ENCODE measurements around the gene PAFAH1B1.

DNA sequence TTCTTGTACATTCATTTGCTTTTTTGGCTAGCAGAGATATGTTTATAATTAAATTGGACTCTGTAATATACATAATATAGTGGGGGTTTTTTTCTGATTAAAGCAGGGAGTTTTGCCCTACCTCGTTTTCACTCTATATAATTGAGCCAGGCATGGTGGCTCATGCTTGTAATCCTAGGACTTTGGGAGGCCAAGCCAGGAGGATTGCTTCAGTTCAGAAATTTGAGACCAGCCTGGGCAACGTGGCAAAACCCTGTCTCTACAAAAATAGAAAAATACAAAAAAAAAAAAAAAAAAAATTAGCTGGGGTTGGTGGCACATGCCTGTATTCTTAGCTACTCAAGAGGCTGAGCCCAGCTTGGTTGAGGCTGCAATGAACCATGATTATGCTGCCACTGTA lies 42.2 kb downstream of the PAFAH1B1 start:
- TF ChIP-seq, protein P1, sequence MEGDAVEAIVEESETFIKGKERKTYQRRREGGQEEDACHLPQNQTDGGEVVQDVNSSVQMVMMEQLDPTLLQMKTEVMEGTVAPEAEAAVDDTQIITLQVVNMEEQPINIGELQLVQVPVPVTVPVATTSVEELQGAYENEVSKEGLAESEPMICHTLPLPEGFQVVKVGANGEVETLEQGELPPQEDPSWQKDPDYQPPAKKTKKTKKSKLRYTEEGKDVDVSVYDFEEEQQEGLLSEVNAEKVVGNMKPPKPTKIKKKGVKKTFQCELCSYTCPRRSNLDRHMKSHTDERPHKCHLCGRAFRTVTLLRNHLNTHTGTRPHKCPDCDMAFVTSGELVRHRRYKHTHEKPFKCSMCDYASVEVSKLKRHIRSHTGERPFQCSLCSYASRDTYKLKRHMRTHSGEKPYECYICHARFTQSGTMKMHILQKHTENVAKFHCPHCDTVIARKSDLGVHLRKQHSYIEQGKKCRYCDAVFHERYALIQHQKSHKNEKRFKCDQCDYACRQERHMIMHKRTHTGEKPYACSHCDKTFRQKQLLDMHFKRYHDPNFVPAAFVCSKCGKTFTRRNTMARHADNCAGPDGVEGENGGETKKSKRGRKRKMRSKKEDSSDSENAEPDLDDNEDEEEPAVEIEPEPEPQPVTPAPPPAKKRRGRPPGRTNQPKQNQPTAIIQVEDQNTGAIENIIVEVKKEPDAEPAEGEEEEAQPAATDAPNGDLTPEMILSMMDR (IDR thresholded peaks at IDR 0.05; ENCODE audit: low read depth, low read length): no peak
- no peak for TF ChIP-seq EZH2phosphoT487 (IDR thresholded peaks at IDR 0.05; ENCODE audit: low read depth)

Measured in OCI-LY3 (cell line).